GM18861 (cell line): Measurements from ENCODE around the gene PTGS2.
"Not testable (repeated sequence)": the region's sequence is repeated elsewhere in the genome, so short reads cannot be mapped to it uniquely, and the experiment has no call there.

Source experiments
- ATAC-seq: cut with Tn5 transposase; IDR thresholded peaks from one replicate; pipeline ENCODE4 v1.9.1; 2021; ENCODE audit not compliant: unreplicated experiment

PTGS2 gene

GRCh38 chr1:186670297-186671135, 9.7 kb downstream of the PTGS2 start:
- ATAC-seq: no peak

GRCh38 chr1:186669784-186670183, 10.4 kb downstream of the PTGS2 start:
- ATAC-seq: not testable (repeated sequence)

- ATAC-seq: not testable (repeated sequence)
Measured at GRCh38 chr1:186664217-186664616, 16.0 kb downstream of the PTGS2 start.

GRCh38 chr1:186662752-186663151, 17.5 kb downstream of the PTGS2 start:
- ATAC-seq: no peak

GRCh38 chr1:186659890-186660341, 20.3 kb downstream of the PTGS2 start:
- no peak for ATAC-seq

- ATAC-seq: no peak
Measured at GRCh38 chr1:186658999-186659398, 21.2 kb downstream of the PTGS2 start.

GRCh38 chr1:186657481-186657880, 22.7 kb downstream of the PTGS2 start:
- no peak for ATAC-seq

GRCh38 chr1:186655876-186656275, 24.3 kb downstream of the PTGS2 start:
- ATAC-seq: no peak

GRCh38 chr1:186654741-186655140, 25.5 kb downstream of the PTGS2 start:
- no peak for ATAC-seq

GRCh38 chr1:186653312-186653711, 26.9 kb downstream of the PTGS2 start:
- ATAC-seq: no peak

GRCh38 chr1:186648613-186649012, 31.6 kb downstream of the PTGS2 start:
- ATAC-seq: no peak

GRCh38 chr1:186647985-186648384, 32.2 kb downstream of the PTGS2 start:
- not testable (repeated sequence) for ATAC-seq

GRCh38 chr1:186643614-186644013, 36.6 kb downstream of the PTGS2 start:
- ATAC-seq: no peak

- not testable (repeated sequence) for ATAC-seq
Measured at GRCh38 chr1:186637567-186637966, 42.7 kb downstream of the PTGS2 start.

GRCh38 chr1:186636786-186637185, 43.4 kb downstream of the PTGS2 start:
- ATAC-seq: no peak

- no peak for ATAC-seq
Measured at GRCh38 chr1:186634511-186634910, 45.7 kb downstream of the PTGS2 start.

- ATAC-seq: no peak
Measured at GRCh38 chr1:186633116-186633515, 47.1 kb downstream of the PTGS2 start.

- no peak for ATAC-seq
Measured at GRCh38 chr1:186629341-186629740, 50.9 kb downstream of the PTGS2 start.

GRCh38 chr1:186628910-186629309, 51.3 kb downstream of the PTGS2 start:
- no peak for ATAC-seq

- no peak for ATAC-seq
Measured at GRCh38 chr1:186627019-186627418, 53.2 kb downstream of the PTGS2 start.

GRCh38 chr1:186626356-186626932, 53.8 kb downstream of the PTGS2 start:
- no peak for ATAC-seq

- no peak for ATAC-seq
Measured at GRCh38 chr1:186623551-186623950, 56.7 kb downstream of the PTGS2 start.
